Medulla oblongata (tissue), 1 donor: ENCODE data around the gene TATDN3.
A peak's percentile ranks its signal among the peaks of the same experiment; 100 is the strongest.
"Not testable (repeated sequence)": the region's sequence is repeated elsewhere in the genome, so short reads cannot be mapped to it uniquely, and the experiment has no call there.

Experiments used
- DNase-seq: peaks from one replicate; pipeline ENCODE4 v3.0.0-alpha.2; 2015; ENCODE audit errors: extremely low spot score

TATDN3 gene

DNA sequence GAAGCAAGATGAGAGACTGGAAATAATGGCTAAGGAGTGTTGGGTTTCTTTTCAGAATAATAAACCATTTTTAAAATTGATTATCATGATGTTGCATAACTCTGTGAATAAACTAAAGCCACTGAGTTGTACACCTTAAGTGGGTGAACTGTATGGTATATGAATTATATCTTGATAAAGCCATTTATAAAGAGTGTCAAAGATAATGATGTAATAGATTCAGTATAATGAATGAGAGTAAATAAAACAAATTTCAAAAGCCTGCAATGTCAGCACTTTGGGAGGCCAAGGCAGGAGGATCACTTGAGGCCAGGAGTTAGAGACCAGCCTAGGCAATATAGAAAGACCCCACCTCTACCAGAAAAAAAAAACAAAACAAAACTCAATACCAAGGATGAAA is 16.5 kb upstream of the TATDN3 start:
- no peak for DNase-seq

DNA sequence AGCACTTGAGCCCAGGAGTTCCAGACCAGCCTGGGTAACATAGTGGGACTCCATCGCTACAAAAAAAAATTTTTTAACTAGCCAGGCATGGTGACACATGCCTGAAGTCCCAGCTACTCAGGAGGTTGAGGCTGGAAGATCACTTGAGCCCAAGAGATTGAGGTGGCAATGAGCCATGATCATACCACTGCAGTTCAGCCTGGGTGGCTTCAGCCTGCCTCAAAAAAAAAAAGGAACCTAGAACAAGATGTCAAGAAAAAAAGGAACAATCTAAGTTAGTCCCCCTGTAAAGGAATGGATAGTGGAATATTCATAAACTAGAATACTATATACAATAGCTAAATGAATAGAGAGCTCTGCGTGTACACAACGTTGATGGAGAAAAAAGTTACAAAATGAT is 14.5 kb upstream of the TATDN3 start:
- DNase-seq = no peak

DNA sequence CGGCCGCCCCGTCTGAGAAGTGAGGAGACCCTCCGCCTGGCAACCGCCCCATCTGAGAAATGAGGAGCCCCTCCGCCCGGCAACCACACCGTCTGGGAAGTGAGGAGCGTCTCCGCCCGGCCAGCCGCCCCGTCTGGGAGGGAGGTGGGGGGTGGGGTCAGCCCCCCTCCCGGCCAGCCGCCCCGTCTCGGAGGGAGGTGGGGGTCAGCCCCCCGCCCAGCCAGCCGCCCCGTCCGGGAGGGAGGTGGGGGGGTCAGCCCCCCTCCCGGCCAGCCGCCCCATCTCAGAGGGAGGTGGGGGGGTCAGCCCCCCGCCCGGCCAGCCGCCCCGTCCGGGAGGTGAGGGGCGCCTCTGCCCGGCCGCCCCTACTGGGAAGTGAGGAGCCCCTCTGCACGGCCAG is 12.6 kb upstream of the TATDN3 start:
- not testable (repeated sequence) for DNase-seq

DNA sequence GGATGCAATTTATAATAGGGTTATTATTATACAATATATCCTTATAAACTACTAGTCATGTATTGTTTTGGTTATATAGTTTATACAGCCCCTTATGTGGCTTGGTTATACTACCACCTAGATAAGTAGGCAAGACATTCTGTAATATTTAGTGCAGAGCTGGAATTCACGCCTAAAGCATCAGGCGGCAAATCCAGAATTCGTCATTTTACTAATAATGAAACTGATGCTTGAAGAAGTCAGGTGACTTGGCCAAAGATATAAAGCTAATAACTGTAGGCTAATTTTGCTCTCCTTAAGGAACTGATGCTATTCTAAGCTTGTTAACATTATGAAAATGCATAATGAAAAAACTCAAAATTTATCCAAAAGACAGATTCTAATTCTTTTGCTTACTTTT is 10.9 kb upstream of the TATDN3 start:
- DNase-seq = no peak

DNA sequence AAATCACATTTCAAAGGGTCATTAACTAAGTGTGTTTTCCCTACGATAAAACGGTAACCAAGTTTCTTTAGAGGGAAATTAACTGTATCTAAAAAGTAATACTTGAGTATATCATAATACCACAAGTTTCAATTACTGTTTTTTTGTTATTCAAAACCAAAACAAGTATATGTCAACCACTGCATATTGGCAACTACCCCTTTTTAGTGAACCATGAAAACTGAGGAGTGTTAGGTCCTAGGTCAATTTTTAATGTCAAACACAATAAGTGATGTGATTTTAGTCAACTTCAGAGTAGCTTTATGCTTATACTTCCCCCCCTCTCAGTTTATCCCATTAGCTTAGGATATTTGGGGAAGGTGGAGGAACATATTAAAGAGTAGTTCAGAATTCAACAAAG is 10.5 kb upstream of the TATDN3 start:
- no peak for DNase-seq

DNA sequence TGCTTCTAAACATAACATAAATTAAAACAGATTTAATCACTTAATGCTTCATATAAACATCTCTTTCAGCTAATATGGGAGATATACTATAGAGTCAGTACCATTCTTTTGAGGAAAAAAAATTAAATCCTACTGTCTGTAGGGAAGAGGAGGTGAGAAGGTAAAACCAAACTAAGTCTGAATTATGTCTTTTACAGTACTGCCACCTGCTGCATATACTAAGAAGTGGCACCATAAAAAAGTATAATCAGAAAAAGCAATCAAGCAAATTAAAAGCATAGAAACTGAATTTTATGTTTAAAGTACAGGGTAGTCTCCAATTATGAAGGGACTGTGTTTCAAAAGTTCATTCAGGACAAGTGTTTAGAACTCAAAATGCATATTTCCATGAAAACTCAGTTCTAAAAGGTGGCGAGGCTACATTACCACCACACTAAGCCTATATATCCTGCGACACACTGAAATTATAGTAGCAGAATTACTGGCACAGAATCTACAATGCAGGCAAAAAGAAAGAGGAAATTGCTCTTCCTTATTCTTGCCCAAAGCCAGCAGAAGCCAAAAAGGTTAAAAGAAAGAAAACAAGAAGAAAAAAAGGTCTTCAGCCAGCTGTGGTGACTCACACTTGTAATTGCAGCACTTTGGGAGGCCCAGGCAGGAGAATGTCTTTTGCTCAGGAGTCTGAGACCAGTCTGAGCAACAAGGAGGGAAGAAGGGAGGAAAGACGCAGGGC is 9.1 kb upstream of the TATDN3 start:
- peak; percentile 38 for DNase-seq

DNA sequence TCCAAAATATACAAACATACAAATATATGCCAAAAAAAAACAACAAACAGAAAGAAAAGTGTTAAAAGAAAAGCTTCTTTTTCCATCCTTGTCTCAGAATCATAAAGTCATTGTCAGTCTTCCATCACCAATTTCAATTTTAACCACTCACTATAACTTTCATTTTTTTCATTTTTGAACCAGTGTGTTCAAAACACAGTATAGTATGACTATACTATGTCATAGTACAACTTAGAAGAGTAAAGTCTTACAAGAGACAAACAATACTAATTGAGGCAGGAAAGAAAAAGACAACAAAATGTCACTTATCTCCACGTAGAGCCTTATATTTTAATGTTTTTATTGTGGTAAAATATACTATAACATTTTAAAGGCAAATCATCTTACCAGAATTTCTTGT is 7.7 kb upstream of the TATDN3 start:
- no peak for DNase-seq

DNA sequence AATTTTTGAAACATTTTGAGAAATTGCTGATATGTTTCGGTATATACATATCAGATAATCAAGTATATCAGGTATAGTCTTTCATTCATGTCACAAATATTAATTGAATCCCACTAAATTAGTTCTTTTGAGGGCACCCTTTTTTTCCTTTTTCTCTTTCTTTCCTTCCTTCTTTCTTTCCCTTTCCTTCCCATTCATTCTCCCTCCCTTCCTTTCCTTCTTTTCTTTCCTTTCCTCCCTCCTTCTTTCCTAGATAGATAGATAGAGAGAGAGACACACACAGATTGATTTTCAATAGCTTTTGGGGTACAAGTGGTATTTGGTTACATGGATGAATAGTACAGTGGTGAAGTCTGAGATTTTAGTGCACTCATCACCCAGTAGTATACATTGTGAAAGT is 5.8 kb upstream of the TATDN3 start:
- DNase-seq = no peak

DNA sequence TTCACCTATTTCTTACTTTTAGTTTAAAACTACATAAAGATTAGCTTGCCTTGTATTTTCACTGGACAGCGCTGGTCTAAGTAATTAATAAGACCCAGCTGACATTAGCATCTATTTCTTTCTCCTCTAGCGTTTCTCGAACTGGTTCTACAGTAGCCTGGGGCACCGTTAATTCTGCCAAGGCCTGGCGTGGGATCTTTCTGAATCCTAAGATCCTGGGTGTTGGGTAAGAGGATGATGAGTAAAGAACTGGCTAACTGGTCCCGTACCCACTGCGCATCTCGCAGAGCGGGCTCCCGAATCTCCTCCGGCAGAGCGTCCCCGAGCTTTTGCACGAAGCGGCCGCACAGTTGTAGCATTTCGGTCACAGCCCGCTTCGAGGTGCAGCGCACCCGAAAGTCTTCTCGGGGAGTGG is 426 bp upstream of the TATDN3 start:
- no peak for DNase-seq

DNA sequence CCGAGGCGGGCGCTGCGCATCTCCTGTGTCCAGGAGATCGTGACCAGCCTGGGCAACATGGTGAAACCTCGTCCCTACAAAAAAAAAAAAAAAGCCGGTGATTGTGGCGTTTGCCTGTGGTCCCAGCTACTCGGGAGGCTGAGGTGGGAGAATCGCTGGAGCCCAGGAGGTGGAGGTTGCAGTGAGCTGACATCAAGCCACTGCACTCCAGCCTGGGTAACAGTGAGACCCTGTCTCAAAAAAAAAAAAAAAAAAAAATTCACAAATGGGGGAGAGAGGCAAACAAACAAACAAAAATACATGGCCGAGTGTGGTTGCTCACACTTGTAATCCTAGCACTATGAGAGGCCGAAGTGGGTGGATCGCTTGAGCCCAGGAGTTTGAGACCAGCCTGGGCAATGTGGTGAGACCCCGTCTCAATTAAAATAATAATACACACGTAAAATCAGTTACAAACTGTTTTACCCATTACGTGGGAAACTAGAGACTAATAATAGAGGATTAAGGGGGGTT is 758 bp downstream of the TATDN3 start:
- no peak for DNase-seq

DNA sequence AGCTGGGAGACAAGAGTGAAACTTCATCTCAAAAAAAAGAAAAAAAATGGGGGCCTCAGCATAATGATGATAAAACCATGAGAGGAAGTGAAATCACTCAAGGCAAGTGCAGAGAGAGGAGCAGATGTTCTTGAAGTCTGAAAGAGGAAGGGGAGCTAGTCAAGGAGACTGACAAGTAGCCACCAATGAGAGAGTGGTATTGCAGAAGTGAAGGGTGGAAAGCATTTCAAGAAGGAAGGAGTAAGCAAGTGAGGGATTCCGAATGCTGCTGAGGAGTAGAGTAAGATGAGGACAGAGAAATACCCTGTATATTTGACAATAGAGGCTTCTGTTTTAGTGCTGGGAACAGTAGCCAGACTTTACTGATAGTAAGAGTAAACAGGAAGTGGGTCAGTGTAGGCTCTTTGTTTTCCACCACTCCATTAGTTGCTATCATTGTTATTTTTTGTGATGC is 2.9 kb downstream of the TATDN3 start:
- peak; percentile 84 for DNase-seq

DNA sequence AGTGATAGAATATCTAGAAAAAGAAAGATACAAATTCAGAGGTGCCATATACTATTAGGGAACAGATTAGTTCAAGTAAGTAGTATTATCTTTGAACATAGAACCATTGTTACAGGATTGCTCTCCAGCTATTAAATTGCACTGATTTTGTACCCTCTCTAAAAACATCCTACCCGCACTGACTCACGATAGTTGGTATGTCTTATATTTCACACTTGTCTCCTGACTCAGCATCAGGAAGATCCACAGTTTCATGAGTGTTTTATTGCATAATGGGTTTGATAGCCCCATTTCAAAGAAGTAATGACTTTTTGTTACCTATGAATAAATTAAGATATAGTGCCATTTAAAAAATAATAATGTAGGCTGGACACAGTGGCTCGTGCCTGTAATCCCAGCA is 6.0 kb downstream of the TATDN3 start:
- no peak for DNase-seq

DNA sequence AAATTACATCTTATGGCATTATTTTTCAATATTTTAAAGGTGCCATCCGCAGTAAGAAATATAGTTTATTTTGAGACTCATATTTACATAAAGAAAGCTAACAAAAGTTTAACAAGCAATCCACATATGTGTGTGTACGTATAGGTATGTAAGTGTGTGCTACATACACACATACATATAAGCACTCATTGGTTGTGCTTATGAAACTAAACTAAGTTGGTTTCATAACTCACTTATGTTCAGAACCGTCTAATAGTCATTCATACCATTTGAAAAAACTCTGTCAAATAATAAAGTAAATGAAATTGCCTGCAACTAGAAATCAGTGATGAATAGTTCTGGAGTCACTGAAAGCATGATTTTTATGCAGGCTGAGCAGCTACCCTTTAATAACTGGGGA is 14.1 kb downstream of the TATDN3 start:
- DNase-seq = no peak

DNA sequence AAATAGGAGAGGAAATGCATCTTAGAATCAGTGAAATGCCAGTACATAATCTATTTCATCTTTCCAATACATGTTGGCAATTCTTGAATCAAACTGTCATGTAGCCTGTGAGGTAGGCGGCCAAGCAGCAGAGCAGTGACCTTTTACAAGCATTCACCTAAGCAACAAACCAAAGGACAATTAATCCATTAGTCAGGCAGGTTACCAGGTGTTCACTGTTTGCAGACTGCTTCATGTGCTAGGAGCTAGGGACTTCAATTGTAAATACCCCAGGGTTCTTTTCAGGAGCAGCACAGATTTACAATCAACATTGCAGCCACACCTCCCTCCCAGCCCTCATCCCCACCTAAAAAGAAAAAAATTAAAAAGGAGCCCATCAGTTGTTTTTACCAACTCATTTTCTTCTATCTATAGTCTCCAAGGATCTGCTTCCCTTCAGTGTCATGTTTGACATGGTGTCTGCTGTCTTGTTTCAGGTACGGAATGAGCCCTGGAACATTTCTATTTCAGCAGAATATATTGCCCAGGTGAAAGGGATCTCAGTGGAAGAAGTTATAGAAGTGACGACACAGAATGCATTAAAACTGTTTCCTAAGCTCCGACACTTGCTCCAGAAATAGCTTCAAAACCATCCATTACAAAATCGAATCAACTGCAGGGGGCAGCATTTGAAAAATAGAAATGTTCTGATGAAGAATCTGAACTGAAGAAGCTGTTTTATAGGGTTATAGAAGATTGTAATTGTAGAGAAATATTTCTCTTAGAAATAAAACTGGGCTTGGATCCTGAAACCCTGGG is 23.0 kb downstream of the TATDN3 start:
- peak; percentile 48 for DNase-seq

DNA sequence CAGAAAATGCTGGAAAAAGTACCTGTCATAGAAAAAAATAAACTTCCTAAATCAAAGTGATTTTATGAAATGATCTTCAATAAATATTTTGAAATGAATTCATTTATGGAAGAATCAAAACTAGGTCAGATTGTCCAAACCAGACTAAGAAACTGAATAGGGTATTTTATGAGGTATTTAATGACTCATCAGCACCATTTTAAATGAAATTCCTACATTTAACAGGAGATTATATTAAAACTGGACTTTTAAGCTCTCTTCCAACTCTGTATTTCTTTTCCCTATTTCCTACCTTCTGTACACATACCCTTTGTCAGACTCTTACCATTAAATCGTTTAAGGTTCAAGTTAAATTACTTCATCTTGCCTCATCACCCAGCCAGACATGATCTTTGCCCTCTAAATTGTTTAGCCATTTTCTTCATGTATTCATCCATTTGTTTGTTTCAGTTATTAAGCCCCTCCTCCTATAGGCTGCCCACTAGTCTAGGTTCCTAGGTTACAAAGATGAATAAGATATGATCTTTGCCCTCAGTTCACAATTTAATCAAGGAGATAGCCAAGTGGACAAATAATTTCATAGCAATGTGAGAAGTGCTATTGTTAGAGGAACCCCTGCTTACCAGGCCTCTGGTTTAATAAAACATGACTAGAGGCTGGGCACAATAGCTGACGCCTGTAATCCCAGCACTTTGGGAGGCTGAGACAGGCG is 25.0 kb downstream of the TATDN3 start:
- DNase-seq = no peak

DNA sequence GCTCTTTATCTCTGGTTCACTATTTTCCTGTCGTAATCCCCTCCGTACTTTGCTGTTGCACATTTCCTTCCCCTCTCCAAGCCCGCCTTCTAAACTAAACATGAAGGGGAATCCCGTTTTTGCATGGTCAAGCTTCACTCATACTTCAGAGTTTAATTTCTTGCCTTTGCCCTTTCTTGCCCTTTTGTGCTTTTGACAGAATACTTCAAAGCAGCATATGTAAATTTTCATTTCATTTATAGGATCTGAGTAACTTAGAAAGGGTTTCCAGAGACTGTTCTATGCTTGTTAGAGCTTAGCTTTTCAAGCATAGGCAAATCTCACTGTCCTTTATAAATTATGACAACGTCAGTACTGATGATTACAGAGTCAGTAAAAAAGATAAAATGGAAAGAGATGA is 28.0 kb downstream of the TATDN3 start:
- DNase-seq = no peak

DNA sequence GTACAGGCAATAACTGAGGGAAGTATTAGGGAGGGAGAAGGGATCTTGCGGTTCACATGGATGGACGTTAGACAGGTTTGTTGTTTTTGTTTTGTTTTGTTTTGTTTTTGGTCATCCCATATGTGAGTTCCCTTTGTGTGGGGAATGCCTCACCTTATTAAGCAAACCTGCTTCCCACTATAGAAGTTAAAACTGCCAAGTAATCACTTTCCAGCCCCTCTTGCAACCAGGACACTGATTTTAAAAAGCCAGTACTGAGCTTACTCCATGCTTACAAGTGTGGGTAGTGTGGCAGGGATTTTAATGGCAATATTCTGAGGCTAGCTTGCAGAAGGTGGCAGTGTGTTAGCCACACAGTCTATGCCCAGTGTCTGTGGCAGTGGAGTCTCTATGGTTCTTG is 29.3 kb downstream of the TATDN3 start:
- DNase-seq = no peak

DNA sequence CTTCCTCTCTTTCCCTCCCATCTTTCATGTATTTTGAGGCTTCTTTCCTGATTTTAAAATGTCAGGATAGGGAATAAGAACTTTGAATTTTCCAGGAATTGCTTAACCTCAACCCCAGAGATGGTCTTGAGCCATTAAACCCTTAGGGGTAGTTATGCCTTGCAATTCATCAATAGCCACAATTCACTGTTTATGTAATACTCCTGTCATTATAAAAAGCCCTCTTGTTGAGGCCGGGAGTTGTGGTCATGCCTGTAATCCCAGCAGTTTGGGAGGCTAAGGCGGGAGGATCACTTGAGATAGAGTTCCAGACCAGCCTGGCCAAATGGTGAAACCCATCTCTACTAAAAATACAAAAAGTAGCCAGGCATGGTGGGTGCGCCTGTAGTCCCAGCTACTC is 31.3 kb downstream of the TATDN3 start:
- DNase-seq = no peak

DNA sequence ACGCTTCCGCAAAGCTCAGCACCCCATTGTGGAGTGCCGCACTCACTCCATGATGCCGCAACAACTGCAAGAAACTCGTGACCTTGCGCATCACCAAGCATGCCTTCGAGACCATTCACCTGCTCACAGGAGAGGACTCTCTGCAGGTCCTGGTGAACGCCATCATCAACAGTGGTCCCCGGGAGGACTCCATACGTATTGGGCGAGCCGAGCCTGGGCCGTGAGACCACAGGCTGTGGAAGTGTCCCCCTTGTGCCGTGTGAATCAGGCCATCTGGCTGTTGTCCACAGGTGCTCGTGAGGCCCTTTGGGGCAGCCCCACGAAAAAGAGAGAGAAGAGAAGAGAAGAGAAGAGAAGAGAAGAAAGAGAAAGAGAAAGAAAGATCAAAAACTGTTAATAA is 32.5 kb downstream of the TATDN3 start:
- no peak for DNase-seq

DNA sequence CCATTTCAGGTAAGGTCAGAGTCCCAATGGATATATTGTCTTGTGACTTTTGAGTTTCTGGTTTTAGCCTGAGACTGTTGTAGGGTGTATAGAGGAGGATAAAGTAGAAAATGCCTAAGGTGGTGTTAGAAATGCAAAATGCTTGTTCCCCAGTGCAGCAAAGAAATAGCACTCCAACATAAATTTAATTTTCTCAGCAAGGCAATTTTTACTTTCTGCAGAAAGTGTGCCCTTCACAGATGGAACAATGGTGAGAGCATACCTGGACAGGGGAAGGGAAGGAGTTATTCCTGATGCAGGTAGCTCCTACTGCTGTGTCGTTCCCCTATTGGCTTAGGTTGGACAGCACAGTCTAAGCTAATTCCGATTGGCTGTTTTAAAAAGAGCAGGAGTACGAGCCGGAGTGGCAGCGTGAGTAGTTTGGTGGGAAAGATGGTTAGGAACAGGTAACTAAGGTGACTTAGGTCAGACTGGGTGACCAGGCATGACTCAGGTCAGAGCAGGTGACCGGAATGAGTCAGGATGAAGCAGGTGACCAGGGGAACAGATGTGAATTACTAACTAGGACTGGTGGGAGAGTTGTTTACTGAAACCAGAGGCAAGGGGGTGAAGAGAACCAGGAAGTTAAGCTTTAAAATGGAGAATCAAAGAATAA is 34.2 kb downstream of the TATDN3 start:
- DNase-seq = no peak

DNA sequence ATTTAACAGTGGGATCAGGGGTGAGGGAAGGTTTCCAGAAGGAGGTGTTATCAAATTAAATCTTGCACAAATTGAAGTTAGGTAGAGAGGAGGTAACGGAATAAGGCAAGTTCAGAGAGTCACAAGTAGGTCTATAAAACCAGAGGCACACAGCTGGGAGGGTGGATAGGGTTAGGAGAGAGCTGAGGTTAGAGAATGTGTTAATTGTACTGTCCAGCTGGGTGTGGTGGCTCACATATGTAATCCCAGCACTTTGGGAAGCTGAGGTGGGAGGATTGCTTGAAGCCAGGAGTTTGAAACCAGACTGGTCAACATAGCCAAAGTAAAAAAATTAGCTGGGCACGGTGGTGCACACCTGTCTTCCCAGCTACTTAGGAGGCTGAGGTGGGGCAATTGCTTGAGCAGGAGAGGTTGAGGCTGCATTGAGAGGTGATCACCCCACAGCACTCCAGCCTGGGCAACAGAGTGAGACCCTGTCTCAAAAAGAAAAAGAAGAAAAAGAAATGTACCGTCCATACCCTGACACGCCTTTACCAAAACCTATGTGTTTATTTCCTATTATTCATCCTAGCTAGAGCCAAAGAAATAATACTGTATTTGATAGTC is 35.6 kb downstream of the TATDN3 start:
- no peak for DNase-seq
